T-helper 2 cell treated with Interferon-gamma antibody and Interleukin-4, amounts not matched to agents 100 ng/mL and 5 ng/mL, for 36 hours (primary cell): Measurements from ENCODE around the gene DYNLRB1. TPM values are rescaled to one million over a fixed set of nuclear protein-coding genes. Genes with fewer than 3 reads are reported as not detected.

Source experiments
- intact Hi-C: fragments of 100-400 bp; cut with micrococcal nuclease; formaldehyde crosslinking; loops from one replicate; pipeline ENCODE4 v1.15.1; 2023
- total RNA-seq: library from RNA; stranded (reverse); gene quantifications from 2 replicates; pipeline ENCODE4 v1.2.3, GENCODE V29; 2022

The DYNLRB1 gene
- total RNA-seq, 1 donor from 2014 or later, result 84.1 TPM

GRCh38 chr20:34553366-34553867, 37.2 kb downstream of the DYNLRB1 start:
- intact Hi-C loops, result no loop called here

DNA sequence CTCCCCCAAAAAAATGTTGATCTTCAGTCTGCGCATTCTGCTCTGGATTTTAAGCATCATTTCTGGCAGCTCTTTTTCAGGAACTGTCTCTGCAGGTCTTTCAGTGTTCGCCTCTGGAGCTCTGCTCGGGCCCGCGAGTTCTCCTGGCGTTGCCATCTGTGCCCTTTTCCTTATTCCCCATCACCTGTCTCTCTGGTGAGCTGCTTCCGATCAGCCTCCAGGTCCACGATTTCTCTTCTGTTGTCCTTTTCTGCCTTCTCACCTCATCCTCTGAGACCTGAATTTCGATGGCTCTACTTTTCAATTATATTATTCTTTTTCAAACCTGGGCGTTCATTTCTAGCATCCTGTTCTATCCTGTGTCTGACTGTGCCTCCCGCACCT, 41.7 kb downstream of the DYNLRB1 start:
- intact Hi-C loops, result loop anchor here (1.0 to 2.0 kb wide), 4 partner anchors 119 to 255 kb away; partner anchors contain the start of genes AHCY and PIGU

DNA sequence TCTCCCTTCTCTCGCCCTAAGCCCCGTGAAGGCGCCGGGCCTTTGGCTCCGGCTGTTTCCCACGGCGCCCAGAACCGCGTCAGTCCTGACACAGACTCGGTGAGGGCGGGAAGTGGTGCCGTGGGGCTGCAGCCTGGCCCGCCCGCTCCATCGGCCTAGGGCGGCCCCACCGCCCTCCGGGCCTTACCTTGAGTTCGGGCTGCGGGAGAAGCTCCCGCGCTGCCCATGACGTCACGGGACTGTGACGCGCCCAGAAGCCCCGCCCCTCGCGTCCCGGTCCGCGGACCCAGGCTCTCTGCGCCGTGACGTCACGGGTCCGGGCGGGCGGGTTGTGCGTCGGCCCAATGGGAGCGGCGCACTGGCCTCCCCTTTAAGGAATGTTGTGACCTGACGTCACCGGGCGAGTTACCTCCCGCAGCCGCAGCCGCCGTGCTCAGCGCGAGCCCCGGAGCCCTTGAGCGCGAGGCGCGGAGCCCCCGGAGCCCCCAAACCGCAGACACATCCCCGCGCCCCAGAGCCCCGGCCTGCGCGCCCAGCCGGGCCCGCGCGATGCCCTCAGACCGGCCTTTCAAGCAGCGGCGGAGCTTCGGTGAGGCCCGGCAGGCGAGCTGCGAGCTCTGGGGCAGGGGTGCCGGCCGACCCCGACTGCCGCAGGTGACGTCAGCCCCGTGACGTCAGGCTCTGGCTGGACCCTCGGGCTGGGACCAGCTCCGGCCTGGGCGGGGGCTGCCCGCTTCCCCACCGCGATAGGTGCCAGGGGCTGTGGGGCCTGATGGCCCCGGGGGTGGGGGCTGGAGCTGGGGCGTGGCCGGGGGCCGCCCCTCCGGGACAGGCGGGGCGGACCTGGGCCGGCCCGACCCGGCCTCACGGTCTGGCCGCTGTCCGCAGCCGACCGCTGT, 42.3 kb downstream of the DYNLRB1 start, which contains the start of gene MAP1LC3A:
Gene MAP1LC3A (plus strand): TSS at position 399 of the 899 bp plus-strand sequence. CDS start 151 bp downstream, at position 550.
- intact Hi-C loops, result loop anchor here (1.0 to 2.0 kb wide), 4 partner anchors 119 to 255 kb away; partner anchors contain the start of genes AHCY and PIGU

- intact Hi-C loops, result loop anchor here (2.0 kb wide), 1 partner anchor 149 kb away; no protein-coding TSS in a partner anchor
Observed at GRCh38 chr20:34559311-34560140, 43.3 kb downstream of the DYNLRB1 start.

- intact Hi-C loops, result no loop called here
Observed at GRCh38 chr20:34560141-34560523, 43.9 kb downstream of the DYNLRB1 start.

GRCh38 chr20:34560614-34561013, 44.4 kb downstream of the DYNLRB1 start:
- intact Hi-C loops, result no loop called here

DNA sequence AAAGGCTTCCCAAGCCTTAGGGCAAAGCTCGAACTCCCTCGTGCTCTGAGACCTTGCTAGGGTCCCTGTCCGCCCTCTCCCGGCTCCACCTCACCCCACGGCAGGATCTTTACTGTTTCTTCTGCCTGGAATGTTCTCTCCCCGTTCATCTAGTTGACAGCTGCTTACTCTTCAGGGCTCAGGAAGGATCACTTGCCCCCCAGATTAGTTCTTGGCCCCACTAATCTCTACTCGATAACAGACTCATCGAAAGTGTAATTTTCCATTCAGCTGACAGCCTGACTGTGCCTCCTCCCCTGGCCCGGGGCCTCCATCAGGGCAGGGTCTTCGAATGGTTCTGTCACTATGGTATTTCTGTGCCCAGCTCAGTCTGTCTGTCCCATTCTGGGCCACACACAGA, 45.4 kb downstream of the DYNLRB1 start:
- intact Hi-C loops, result no loop called here

- intact Hi-C loops, result no loop called here
Observed at GRCh38 chr20:34562641-34563040, 46.4 kb downstream of the DYNLRB1 start.

DNA sequence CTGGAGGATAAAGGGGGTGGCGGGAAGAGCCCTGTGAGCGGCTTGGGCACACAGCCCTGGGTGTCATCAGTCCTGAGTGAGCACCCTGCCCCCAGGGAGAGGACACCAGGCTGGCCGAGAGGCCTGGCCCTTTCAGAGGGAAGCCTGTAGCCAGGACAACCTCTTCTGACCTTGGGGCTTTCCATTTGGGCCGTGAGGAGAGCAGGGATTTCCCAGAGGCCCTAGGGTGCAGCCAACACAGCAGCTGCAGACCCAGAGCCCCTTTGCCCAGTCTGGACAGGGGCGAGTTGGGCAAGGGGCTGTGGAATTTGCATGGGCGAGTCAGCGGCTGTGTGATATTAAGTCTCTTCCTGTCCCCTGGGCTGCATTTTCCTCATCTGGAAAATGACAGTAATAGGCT, 48.6 kb downstream of the DYNLRB1 start:
- intact Hi-C loops, result no loop called here

GRCh38 chr20:34566978-34567891, 51.0 kb downstream of the DYNLRB1 start:
- intact Hi-C loops, result no loop called here

- intact Hi-C loops, result no loop called here
Observed at GRCh38 chr20:34567892-34568865, 52.0 kb downstream of the DYNLRB1 start.

GRCh38 chr20:34569598-34569997, 53.4 kb downstream of the DYNLRB1 start:
- intact Hi-C loops, result no loop called here

DNA sequence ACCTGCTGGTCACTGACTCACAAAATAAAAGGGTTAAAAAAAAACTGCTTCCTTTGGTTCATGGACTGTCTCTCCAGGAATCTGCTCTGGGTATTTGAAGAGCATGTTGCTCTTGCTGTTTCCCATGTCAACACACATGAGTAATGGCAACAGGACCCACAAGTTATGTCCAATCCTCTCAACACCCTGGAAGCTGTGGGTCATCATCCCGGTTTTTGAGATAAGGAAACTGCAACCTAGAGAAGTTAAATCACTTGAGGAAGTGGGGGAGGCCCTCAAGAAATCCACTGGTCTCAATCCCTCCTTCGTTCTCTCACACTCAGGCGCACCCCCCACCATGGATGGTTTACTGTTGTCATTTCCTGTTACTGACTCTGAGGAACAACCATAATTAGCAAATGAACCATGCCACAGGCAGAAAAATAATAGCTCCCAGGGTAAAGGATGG, 54.7 kb downstream of the DYNLRB1 start:
- intact Hi-C loops, result no loop called here

DNA sequence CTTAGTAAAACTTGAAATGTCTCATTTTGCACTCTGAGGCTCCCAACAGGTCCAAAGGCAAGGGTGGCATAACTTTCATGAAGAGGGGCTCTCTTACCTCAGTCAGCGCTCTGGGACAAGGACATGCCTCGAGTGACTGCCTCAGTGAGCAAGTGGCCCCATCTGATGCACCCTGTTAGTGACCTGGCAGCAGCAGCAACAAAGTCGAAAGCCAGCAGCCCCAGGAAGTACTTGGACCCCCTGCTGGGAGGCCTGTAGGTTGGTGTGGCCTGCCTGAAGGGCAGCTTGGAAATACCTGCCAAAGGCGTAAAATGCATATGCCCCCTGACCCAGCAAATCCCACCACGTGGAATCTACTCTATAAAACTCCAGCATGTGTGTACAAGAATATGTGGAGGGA, 55.5 kb downstream of the DYNLRB1 start:
- intact Hi-C loops, result no loop called here

DNA sequence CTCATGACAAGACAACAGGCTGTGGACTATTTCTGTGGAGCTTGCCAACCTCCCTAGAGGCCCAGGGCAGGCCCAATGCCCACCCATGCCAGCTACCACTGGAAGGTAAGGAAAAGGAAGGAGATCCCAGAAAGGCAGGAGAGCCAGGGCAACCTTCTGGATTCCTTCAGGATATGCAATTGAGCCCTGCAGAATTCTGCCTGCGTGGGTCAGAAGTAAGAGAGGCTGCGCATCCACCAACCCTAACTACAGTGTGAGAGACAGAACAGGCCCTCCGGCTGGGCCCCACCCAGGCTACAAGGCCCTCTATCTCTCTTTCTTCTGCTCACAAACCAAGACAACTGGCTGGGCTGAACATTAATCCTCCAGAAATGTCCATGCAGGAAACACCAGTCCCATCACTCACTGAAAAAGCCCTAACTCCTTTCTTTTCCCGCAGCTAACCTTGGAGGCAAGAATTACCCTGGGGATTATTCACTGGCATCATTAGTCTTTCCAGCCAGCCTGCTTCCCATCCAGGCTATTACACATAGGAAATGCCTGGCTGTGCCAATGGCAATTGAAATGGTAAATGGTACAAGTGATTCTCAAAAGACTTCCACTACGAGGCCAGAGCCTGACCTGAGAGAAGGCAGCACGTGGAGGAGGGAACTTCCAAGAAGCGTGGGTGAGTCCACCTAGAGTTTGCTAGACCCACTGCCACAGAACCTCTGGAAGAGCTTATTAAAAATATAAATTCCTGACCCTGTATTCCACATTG, 57.5 kb downstream of the DYNLRB1 start:
- intact Hi-C loops, result no loop called here

GRCh38 chr20:34574426-34574825, 58.2 kb downstream of the DYNLRB1 start:
- intact Hi-C loops, result no loop called here

DNA sequence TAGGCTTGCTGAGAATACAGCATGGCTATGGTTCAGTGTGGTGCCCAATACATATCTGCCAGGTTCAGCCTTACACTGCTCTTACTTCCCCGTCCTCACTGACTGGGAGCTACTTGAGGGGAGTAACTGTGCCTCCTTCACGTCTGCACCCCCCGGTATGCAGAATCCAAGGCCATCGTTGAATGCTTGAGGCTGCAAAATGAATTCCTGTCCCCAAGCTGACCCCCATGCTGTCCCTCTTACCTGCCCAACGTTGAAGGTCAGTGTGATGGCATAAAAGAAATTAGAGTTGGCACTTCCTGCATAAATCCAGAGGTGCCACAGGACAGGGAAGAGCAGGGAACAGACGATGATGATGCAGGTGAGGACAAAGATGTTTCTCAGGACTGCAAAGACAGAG, 58.6 kb downstream of the DYNLRB1 start:
- intact Hi-C loops, result no loop called here

GRCh38 chr20:34575271-34575670, 59.0 kb downstream of the DYNLRB1 start:
- intact Hi-C loops, result no loop called here

DNA sequence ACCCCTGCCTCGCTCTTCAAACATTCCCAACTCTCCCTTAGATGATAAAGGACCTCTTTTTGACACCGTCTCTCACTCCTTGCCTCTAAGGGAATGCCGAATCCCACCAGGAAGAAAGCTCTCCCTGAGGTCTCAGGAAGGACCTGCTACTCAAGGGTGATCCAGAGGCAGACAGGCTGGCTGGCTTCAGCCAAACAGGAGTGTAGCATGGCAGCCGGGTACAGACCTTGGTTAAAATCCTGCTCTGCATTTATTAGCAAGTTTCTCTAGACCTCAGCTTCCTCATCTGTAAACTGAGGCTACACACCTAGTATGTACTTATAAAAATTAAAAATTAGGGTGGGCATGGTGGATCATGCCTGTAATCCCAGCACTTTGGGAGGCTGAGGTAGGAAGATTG, 59.5 kb downstream of the DYNLRB1 start:
- intact Hi-C loops, result no loop called here
